ENCODE measurements around the gene ZGRF1. TPM values are rescaled to one million over a fixed set of nuclear protein-coding genes. Genes with fewer than 3 reads are reported as not detected.

Gene ZGRF1
- total RNA-seq, 4 donors from 2014 or later, result 1.5 to 10.0 (median 3.7) TPM

- peaks cover 23 to 41% (median 24%) of the 10 kb centered on the region in 4 donors for H3K4me1 ChIP-seq
- H3K27ac ChIP-seq (replicated peaks in 1 of 4), result no peak overlapping the region
- peaks cover 25 to 35% (median 31%) of the 10 kb centered on the region in 4 donors for H3K36me3 ChIP-seq
- 79% methylated on average over 2 of the region's 2 CpGs for WGBS
- H3K27me3 ChIP-seq, result no peaks in the 10 kb centered on the region
- no peak for DNase-seq (ENCODE audit: extremely low spot score)
- no peak overlapping the region for H3K4me3 ChIP-seq
- no peak for TF ChIP-seq POLR2A (IDR thresholded peaks at IDR 0.05; ENCODE audit: low read depth)
- no peak for TF ChIP-seq POLR2AphosphoS5 (IDR thresholded peaks at IDR 0.05)
- TF ChIP-seq CTCF (IDR thresholded peaks at IDR 0.05), result no peak
- no peak for TF ChIP-seq EP300 (IDR thresholded peaks at IDR 0.05)
- H3K9me3 ChIP-seq, result no peaks in the 10 kb centered on the region
- intact Hi-C loops (cut with DNase I), result no loop called here
Measured at GRCh38 chr4:112642526-112642925, 5.8 kb upstream of the ZGRF1 start.

DNA sequence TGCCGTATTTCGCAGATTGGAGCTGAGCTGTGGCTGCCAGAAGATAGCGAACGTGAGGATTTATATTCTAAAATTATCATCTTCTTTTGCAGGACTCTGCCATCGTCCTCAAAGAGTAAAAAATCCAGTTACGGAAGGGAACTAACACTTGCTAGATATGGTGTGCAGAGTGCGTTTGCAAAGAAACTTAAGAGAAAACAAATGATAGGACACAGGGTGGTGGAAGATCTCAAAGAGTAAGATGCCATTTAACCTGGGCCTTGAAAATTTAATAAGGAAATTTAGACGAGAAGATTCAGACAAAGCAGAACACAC, 800 bp upstream of the ZGRF1 start:
- TF ChIP-seq CTCF (IDR thresholded peaks at IDR 0.05) (no peak), POLR2AphosphoS5 (IDR thresholded peaks at IDR 0.05) (no peak), POLR2A (IDR thresholded peaks at IDR 0.05; ENCODE audit: low read depth) (no peak), EP300 (IDR thresholded peaks at IDR 0.05) (no peak)
- Histone ChIP-seq H3K4me1 (peaks cover 30 to 44% (median 32%) of the 10 kb centered on the region in 4 donors), H3K9me3 (no peaks in the 10 kb centered on the region), H3K27me3 (no peaks in the 10 kb centered on the region), H3K36me3 (no peaks in the 10 kb centered on the region), H3K4me3 (peak overlapping the region; percentile 53 to 72 (median 62)), H3K27ac (replicated peaks in 1 of 4) (peak overlapping the region; percentile 88 to 95 (median 90))
- WGBS, result 3% methylated on average over 8 of the region's 8 CpGs
- intact Hi-C loops (cut with DNase I), result loop anchor here (5.0 kb wide), 1 partner anchor 300 kb away; no protein-coding TSS in a partner anchor
- no peak for DNase-seq (ENCODE audit: extremely low spot score)

DNA sequence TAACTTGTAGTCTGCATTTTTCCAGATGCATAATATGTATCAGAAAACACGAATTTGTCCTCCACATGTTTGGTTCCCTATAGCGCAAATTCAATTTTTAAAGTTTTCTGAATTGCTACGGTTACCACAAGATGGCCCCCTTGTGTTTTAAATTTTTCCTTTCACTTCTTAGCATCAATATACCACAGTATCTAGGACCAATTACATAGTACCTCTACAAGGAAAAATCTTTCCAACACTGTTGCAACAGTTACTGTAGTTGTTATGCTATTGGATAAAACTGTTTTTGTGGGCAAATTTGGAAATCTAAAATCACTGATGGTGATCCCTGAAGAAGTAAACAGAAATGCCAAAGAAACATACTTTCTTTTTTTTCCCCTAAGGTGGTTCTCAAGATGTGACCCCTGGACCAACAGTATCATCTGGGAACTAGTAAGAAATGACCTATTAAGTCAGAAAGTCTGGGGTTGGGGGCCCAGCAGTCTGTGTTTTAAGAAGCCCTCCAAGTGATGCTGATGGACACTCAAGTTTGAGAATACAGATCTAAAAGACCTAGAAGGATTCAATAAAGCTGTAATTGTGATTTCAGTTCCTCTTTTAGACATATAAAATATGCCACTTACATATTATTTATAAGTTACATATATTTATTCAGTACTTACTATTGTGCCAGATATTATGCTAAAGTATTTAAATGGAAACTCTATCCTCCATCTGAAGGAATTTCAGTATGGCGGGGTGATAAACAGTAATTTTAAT, 3.1 kb downstream of the ZGRF1 start:
- Histone ChIP-seq H3K4me1 (peaks cover 13 to 19% (median 17%) of the 10 kb centered on the region in 4 donors), H3K27me3 (no peaks in the 10 kb centered on the region), H3K36me3 (peaks cover 0 to 23% (median 5%) of the 10 kb centered on the region in 4 donors), H3K27ac (replicated peaks in 1 of 4) (no peak overlapping the region), H3K9me3 (no peaks in the 10 kb centered on the region), H3K4me3 (no peak overlapping the region)
- intact Hi-C loops (cut with DNase I), result loop anchor here (5.0 kb wide), 1 partner anchor 134 kb away; no protein-coding TSS in a partner anchor
- DNase-seq (ENCODE audit: extremely low spot score), result no peak
- 29% methylated on average over 4 of the region's 4 CpGs for WGBS
- TF ChIP-seq EP300 (IDR thresholded peaks at IDR 0.05), result no peak
- TF ChIP-seq CTCF (IDR thresholded peaks at IDR 0.05), result peak; percentile 47 to 50 (median 49)

GRCh38 chr4:112626228-112626627, 10.5 kb downstream of the ZGRF1 start:
- no peaks in the 10 kb centered on the region for H3K9me3 ChIP-seq
- no peak overlapping the region for H3K4me3 ChIP-seq
- no peak for DNase-seq (ENCODE audit: extremely low spot score)
- no peak overlapping the region for H3K27ac ChIP-seq (replicated peaks in 1 of 4)
- WGBS, result 94% methylated on average over 4 of the region's 4 CpGs
- H3K4me1 ChIP-seq, result no peaks in the 10 kb centered on the region
- TF ChIP-seq POLR2AphosphoS5 (IDR thresholded peaks at IDR 0.05) (no peak), POLR2A (IDR thresholded peaks at IDR 0.05; ENCODE audit: low read depth) (no peak), EP300 (IDR thresholded peaks at IDR 0.05) (no peak), CTCF (IDR thresholded peaks at IDR 0.05) (no peak)
- intact Hi-C loops (cut with DNase I), result no loop called here
- H3K36me3 ChIP-seq, result peaks cover 0 to 21% (median 5%) of the 10 kb centered on the region in 4 donors
- no peaks in the 10 kb centered on the region for H3K27me3 ChIP-seq
